BE2C (cell line): ENCODE results near the gene RBM12.
"Not testable (repeated sequence)": the region's sequence is repeated elsewhere in the genome, so short reads cannot be mapped to it uniquely, and the experiment has no call there.

Experiments used
- DNase-seq: peaks from one replicate; pipeline ENCODE4 v3.0.0-alpha.2; 2020
- H3K27me3 ChIP-seq: fragments of 250-450 bp; sonication (Bioruptor Pico); 2 replicates; pipeline ENCODE4 v1.5.1; 2020; ENCODE audit warnings: mild to moderate bottlenecking
- H3K36me3 ChIP-seq: fragments of 250-450 bp; sonication (Bioruptor Pico); 2 replicates; pipeline ENCODE4 v1.5.1; 2020; ENCODE audit warnings: mild to moderate bottlenecking
- H3K4me1 ChIP-seq: fragments of 250-450 bp; sonication (Bioruptor Pico); 2 replicates; pipeline ENCODE4 v1.5.1; 2020
- H3K4me3 ChIP-seq: 2 replicates; pipeline ENCODE4 v1.5.1; 2011; ENCODE audit warnings: low read depth, low read length
- H3K9me3 ChIP-seq: fragments of 250-450 bp; sonication (Bioruptor Pico); 2 replicates; pipeline ENCODE4 v1.5.1; 2020
- CTCF ChIP-seq: IDR thresholded peaks from 2 replicates; pipeline ENCODE4 v1.5.1; 2012; ENCODE audit warnings: mild to moderate bottlenecking, low read depth, low read length

RBM12 gene

GRCh38 chr20:35710039-35710438, 45.3 kb upstream of the RBM12 start:
- no peak for DNase-seq
- Histone ChIP-seq H3K4me3 (no peak overlapping the region), H3K36me3 (peaks cover 94% of the 10 kb centered on the region), H3K9me3 (no peaks in the 10 kb centered on the region), H3K27me3 (no peaks in the 10 kb centered on the region), H3K4me1 (no peaks in the 10 kb centered on the region)
- no peak for TF ChIP-seq CTCF

- Histone ChIP-seq H3K9me3 (no peaks in the 10 kb centered on the region), H3K36me3 (peaks cover 94% of the 10 kb centered on the region), H3K4me3 (no peak overlapping the region), H3K4me1 (no peaks in the 10 kb centered on the region), H3K27me3 (no peaks in the 10 kb centered on the region)
- no peak for DNase-seq
- TF ChIP-seq CTCF, result no peak
These were observed 44.6 kb upstream of the RBM12 start for GRCh38 chr20:35709259-35709658.

- Histone ChIP-seq H3K36me3 (peaks cover 94% of the 10 kb centered on the region), H3K27me3 (no peaks in the 10 kb centered on the region), H3K9me3 (no peaks in the 10 kb centered on the region), H3K4me3 (no peak overlapping the region), H3K4me1 (no peaks in the 10 kb centered on the region)
- TF ChIP-seq CTCF, result no peak
- no peak for DNase-seq
These were observed 43.8 kb upstream of the RBM12 start for GRCh38 chr20:35708502-35708901.

- not testable (repeated sequence) for DNase-seq, H3K27me3 ChIP-seq, H3K9me3 ChIP-seq, H3K4me1 ChIP-seq, H3K4me3 ChIP-seq
- H3K36me3 ChIP-seq, result peaks cover 97% of the 10 kb centered on the region
These were observed 42.2 kb upstream of the RBM12 start for GRCh38 chr20:35706591-35707529.

- H3K36me3 ChIP-seq, result peaks cover 95% of the 10 kb centered on the region
- not testable (repeated sequence) for H3K4me3 ChIP-seq, H3K4me1 ChIP-seq, H3K27me3 ChIP-seq, DNase-seq, H3K9me3 ChIP-seq
These were observed 41.2 kb upstream of the RBM12 start for GRCh38 chr20:35705894-35706293.

- Histone ChIP-seq H3K4me1 (no peaks in the 10 kb centered on the region), H3K9me3 (no peaks in the 10 kb centered on the region), H3K4me3 (no peak overlapping the region), H3K27me3 (no peaks in the 10 kb centered on the region), H3K36me3 (peaks cover 85% of the 10 kb centered on the region)
- TF ChIP-seq CTCF, result no peak
- no peak for DNase-seq
These were observed 40.0 kb upstream of the RBM12 start for GRCh38 chr20:35704514-35705261.
